LHCN-M2 (cell line): ENCODE measurements around the gene SCAMP3. TPM values are rescaled to one million over a fixed set of nuclear protein-coding genes. Genes with fewer than 3 reads are reported as not detected.
A peak's percentile ranks its signal among the peaks of the same experiment; 100 is the strongest.

Source experiments
- DNase-seq: peaks from one replicate; pipeline ENCODE4 v3.0.0-alpha.2; 2012; ENCODE audit warnings: low read depth
- total RNA-seq: library from RNA; depleted of rRNA; stranded (reverse); fragments of >200 nt; gene quantifications from 2 replicates; pipeline ENCODE4 v1.2.3, GENCODE V29; 2014

SCAMP3 gene
- total RNA-seq, 1 experiment from 2014 or later, result 101 TPM

GRCh38 chr1:155285631-155286044, 23.5 kb upstream of the SCAMP3 start:
- DNase-seq, result no peak

GRCh38 chr1:155285063-155285462, 22.9 kb upstream of the SCAMP3 start:
- DNase-seq, result no peak

DNA sequence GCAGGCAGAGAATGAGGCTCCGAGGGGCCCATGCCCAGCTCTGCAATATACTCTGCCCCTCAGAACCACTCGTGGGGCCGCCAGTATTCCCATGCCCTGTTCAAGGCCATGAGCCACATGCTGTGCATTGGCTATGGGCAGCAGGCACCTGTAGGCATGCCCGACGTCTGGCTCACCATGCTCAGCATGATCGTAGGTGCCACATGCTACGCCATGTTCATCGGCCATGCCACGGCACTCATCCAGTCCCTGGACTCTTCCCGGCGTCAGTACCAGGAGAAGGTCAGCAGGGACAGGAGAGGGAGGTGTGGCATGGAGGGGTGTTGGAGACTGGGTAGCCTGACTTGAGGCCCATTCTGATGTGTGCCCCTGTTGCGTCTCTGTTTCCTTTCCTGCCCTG, 22.3 kb upstream of the SCAMP3 start:
- no peak for DNase-seq

GRCh38 chr1:155282488-155283091, 20.4 kb upstream of the SCAMP3 start:
- DNase-seq, result no peak

- DNase-seq, result no peak
These were observed 17.1 kb upstream of the SCAMP3 start for GRCh38 chr1:155279268-155279667.

- no peak for DNase-seq
These were observed 16.6 kb upstream of the SCAMP3 start for GRCh38 chr1:155278689-155279160.

DNA sequence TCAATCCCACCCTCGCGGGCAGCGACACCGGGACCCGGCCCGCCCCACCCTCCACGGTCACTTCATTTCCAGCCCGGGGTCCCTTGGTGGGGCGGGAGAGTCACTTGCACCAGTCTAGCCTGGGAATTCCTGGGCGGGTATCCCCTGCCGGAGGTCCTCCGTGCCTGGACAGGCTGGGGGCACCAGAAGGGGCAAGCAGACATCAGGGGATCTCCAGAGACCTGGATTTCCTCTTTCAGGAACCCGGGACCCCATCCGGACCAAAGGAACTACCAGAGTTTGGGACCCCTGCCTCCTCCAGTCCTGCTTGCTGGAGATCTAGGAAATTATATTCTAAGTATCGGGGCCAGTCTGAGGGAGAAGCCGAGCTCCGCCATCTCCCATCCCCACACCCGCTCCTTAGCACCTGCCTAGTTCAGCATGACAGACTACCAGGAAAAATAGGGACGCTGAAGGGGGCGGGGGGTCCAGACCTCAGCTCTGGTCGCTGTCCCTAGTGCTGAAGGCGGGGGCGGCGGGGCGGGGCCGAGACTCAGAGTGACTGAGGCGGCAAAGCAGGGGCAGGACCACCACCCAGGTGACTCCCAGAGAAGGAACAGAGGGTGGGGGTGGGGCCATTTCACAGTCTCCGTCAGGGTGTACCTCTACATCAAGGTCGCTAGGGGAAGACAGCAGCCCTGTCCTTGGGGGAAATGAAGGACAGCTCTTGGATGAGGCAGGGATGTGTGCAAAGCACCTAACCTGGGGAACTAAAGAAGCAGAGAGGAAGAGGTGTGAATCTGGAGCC, 15.9 kb upstream of the SCAMP3 start:
- DNase-seq, result peak; percentile 35

DNA sequence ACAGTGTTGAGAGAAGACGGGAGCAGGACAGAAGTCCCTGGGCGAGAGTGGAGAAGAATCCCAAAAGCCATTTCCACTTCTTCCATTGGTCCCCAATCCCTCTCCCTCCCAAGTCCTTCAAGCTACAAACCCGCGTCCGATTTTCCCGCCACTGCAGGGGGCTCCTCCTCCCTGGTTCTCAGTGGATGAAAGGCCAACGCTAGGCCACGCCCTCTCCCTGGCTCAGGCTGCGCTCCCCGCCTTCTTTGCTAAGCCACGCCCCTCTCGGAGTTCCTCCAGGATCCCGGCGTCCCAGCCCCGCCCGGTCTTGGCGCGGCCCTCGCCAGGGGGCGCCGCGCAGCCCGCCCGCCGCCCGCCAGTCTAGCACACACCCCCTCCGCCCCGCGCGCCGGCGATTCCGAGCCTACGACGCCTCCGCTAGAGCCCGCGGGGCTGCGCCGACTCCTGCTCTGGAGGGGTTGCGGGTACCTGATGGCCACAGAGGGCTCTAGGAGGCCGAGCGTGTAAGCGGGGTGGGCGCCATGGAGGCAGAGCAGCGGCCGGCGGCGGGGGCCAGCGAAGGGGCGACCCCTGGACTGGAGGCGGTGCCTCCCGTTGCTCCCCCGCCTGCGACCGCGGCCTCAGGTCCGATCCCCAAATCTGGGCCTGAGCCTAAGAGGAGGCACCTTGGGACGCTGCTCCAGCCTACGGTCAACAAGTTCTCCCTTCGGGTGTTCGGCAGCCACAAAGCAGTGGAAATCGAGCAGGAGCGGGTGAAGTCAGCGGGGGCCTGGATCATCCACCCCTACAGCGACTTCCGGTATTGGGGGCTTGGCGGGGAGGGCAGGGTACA, 15.1 kb upstream of the SCAMP3 start, which contains the start of gene HCN3:
Gene HCN3, plus strand, starts transcription at position 394 of the 832 bp plus-strand sequence. Its CDS starts 128 bp downstream, at position 522.
- peak; percentile 93 for DNase-seq

GRCh38 chr1:155273343-155274245, 11.4 kb upstream of the SCAMP3 start, which contains the start of gene CLK2:
CLK2 (minus strand) TSS chr1:155273504; CDS start chr1:155270977, 2,527 bp downstream.
- peak; percentile 95 for DNase-seq

DNA sequence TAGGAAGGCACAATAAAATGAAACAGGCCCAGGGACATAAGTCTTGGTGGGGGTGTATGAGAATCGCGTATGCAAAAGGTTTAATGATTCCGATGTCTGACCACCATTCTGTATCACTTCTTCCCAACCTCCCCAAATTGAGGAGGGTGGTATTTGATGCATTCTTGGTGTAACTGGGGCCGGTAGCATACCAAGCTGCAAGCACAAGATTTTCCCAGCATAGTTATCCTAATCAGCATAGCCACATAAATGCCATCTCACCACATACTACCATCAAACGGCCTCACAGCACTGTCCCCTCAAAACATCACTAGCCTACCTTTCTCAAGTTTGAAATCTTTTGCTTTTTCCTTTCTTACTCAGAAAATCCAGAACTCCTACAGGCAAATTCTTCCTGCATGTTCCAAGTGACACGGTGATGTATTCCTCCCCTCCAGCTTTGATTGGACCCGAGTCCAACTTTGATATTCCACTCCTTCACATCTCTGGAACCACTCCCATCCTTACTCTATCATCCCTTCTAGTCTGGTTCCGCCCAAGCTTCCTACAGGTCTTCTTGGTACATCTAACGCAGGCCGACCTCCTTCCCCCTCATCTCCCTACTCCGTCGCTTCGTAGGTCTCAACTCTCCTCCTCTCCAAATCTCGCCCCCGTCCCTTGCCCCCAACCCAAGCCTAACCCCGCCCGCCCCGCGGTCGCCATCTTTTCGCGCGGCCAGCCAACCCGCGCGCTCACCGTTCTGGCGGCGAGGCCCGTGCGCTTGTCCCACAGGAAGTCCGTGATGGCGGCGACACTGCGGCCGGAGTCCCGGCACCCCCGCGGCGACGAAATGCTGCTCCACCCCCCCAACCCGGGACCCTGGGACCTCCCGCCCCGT, 10.5 kb upstream of the SCAMP3 start:
- peak; percentile 61 for DNase-seq

DNA sequence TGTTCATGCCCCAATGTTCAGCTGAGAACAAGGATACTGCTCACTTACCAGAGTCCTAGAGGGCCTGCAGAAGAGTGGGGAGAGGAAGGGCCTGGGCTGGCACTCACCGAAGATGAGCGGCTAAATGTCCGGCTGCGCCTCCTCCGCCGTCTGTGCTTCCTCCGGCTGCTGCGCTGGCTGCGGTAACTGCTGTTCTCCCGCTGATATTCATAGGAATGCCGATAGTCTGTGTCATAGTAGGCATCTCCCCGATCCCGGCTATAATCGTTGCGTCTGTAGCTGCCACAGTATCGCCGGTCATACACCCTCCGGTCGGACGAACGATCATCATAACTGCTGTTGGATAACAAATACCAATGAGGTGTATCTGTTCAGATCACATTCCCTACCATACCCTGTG, 7.2 kb upstream of the SCAMP3 start:
- DNase-seq, result no peak

GRCh38 chr1:155268630-155269029, 6.5 kb upstream of the SCAMP3 start:
- DNase-seq, result no peak

- DNase-seq, result no peak
These were observed 5.2 kb upstream of the SCAMP3 start for GRCh38 chr1:155267373-155267772.

DNA sequence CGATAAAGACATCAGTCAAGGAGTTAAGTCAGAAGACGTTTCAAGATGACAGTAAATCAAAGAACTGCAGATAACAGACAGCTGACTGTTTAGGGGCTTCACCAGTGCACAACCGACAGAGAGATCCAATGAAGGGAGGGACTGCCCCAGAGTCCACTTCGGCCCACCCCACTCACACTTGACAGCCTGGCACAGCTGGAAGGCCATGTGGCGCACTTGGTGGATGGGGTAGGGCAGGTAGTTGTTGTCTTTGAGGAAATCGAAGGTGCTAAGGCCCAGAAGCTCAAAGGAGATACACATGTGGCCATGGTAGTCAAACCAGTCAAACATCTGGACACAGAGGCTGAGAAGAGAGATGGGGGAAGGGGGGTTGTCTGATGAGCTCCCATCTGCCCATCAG, 4.4 kb upstream of the SCAMP3 start:
- no peak for DNase-seq

- no peak for DNase-seq
These were observed 907 bp upstream of the SCAMP3 start for GRCh38 chr1:155263067-155263466.

DNA sequence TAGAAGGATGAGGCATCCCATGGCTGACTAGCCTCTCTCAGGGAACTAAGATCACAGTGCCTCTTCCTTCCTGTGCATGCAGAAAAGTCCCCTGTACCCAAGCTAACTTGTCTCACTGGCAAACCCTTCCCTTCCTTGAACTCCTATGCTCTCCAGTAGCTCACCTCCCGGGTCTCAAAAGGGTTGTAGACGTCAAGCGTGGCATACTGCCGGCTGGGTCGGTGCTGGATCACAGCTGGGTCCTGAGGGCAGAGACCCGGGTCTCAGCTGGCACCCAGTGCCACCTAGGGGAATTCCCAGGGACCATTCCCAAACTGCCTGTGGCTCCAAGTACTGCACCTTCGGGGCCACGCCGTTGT, 688 bp downstream of the SCAMP3 start:
- no peak for DNase-seq

- DNase-seq, result no peak
These were observed 1.9 kb downstream of the SCAMP3 start for GRCh38 chr1:155260276-155260675.

GRCh38 chr1:155256058-155256852, 5.9 kb downstream of the SCAMP3 start:
- DNase-seq, result peak; percentile 61
